Skeletal muscle cell (primary cell): ENCODE results near the gene ACSBG1.
A peak's percentile ranks its signal among the peaks of the same experiment; 100 is the strongest.

ENCODE experiments used
- DNase-seq: peaks from one replicate; pipeline ENCODE4 v3.0.0-alpha.2; 2010; ENCODE audit warnings: low read depth
- H3K4me3 ChIP-seq: 2 replicates; pipeline ENCODE4 v1.5.1; 2011; ENCODE audit warnings: low read depth, mild to moderate bottlenecking, control low read depth, low read length, moderate library complexity

ACSBG1 gene

GRCh38 chr15:78234515-78235040 is at the start of gene ACSBG1:
ACSBG1 (minus strand) TSS chr15:78234565; CDS start chr15:78234501, 64 bp downstream.
- no peak within 1 kb of the TSS for H3K4me3 ChIP-seq
- no peak for DNase-seq

GRCh38 chr15:78282324-78282723 is 48.0 kb upstream of the ACSBG1 start:
- H3K4me3 ChIP-seq: no peak overlapping the region
- no peak for DNase-seq

- no peak overlapping the region for H3K4me3 ChIP-seq
- no peak for DNase-seq
Observed at GRCh38 chr15:78280319-78281072, 46.1 kb upstream of the ACSBG1 start.

- no peak for DNase-seq
- no peak overlapping the region for H3K4me3 ChIP-seq
Observed at GRCh38 chr15:78276064-78276943, 41.9 kb upstream of the ACSBG1 start.

GRCh38 chr15:78274994-78275393 is 40.6 kb upstream of the ACSBG1 start:
- DNase-seq: no peak
- H3K4me3 ChIP-seq: no peak overlapping the region

- no peak overlapping the region for H3K4me3 ChIP-seq
- no peak for DNase-seq
Observed at GRCh38 chr15:78272776-78273175, 38.4 kb upstream of the ACSBG1 start.

- DNase-seq: no peak
- H3K4me3 ChIP-seq: no peak overlapping the region
Observed at GRCh38 chr15:78272316-78272715, 38.0 kb upstream of the ACSBG1 start.

- H3K4me3 ChIP-seq: no peak overlapping the region
- no peak for DNase-seq
Observed at GRCh38 chr15:78266806-78267205, 32.4 kb upstream of the ACSBG1 start.

GRCh38 chr15:78266229-78266628 is 31.9 kb upstream of the ACSBG1 start:
- H3K4me3 ChIP-seq: no peak overlapping the region
- DNase-seq: no peak

GRCh38 chr15:78265752-78266224 is 31.4 kb upstream of the ACSBG1 start:
- H3K4me3 ChIP-seq: no peak overlapping the region
- DNase-seq: no peak

GRCh38 chr15:78265137-78265460 is 30.7 kb upstream of the ACSBG1 start:
- DNase-seq: no peak
- H3K4me3 ChIP-seq: peak overlapping the region; percentile 47

- H3K4me3 ChIP-seq: peak within 1 kb of the TSS; percentile 47
- no peak for DNase-seq
Observed at GRCh38 chr15:78264304-78265136, 30.2 kb upstream of the ACSBG1 start, which contains the start of gene DNAJA4. DNAJA4 (plus strand) TSS chr15:78264562; CDS start chr15:78264764, 202 bp downstream.

GRCh38 chr15:78263907-78264303 is 29.5 kb upstream of the ACSBG1 start:
- H3K4me3 ChIP-seq: peak overlapping the region; percentile 36
- no peak for DNase-seq

- no peak for DNase-seq
- H3K4me3 ChIP-seq: no peak overlapping the region
Observed at GRCh38 chr15:78263351-78263781, 29.0 kb upstream of the ACSBG1 start.

- DNase-seq: no peak
- no peak overlapping the region for H3K4me3 ChIP-seq
Observed at GRCh38 chr15:78261062-78261461, 26.7 kb upstream of the ACSBG1 start.

- H3K4me3 ChIP-seq: no peak overlapping the region
- DNase-seq: no peak
Observed at GRCh38 chr15:78260489-78260888, 26.1 kb upstream of the ACSBG1 start.

GRCh38 chr15:78259232-78259631 is 24.9 kb upstream of the ACSBG1 start:
- no peak for DNase-seq

GRCh38 chr15:78257681-78258080 is 23.3 kb upstream of the ACSBG1 start:
- H3K4me3 ChIP-seq: no peak overlapping the region
- no peak for DNase-seq

More at GRCh38 chr15:78259232-78259631, 24.9 kb upstream of the ACSBG1 start:
- H3K4me3 ChIP-seq: no peak overlapping the region

- no peak for DNase-seq
- H3K4me3 ChIP-seq: no peak overlapping the region
Observed at GRCh38 chr15:78256044-78256437, 21.7 kb upstream of the ACSBG1 start.
